Stimulated activated CD4-positive, alpha-beta T cell treated with anti-CD3 and anti-CD28 coated beads, Interleukin-1b, Interleukin-23, amount 100 ng/mL, for 24 hours (primary cell): ENCODE measurements around the gene DAB2.

Experiments
- DNase-seq, 4 experiments: peaks; one replicate each; pipeline ENCODE4 v3.0.0-alpha.2; 2020; ENCODE audit warnings: low read depth in 4 of 4, low spot score in 1 of 4

The DAB2 gene

GRCh38 chr5:39448506-39449128, 23.8 kb upstream of the DAB2 start:
- no peak for DNase-seq

DNA sequence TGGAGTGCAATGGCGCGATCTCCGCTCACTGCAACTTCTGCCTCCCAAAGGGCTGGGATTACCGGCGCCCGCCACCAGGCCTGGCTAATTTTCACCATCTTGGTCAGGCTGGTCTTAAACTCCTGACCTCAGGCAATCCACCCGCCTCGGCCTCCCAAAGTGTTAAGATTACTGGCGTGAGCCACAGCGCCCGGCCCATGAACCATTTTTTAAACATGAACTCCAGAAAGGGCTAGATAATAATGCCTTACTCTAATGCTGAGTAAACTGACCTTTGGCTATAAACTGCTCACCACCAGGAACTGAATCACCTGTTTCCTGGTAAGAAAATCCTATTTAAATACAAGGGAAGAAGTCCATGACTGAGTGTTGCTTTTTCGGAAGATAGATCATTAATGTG, 23.2 kb upstream of the DAB2 start:
- no peak for DNase-seq

- DNase-seq = no peak
These were observed 22.3 kb upstream of the DAB2 start for GRCh38 chr5:39447059-39447458.

GRCh38 chr5:39446231-39446630, 21.5 kb upstream of the DAB2 start:
- no peak for DNase-seq

DNA sequence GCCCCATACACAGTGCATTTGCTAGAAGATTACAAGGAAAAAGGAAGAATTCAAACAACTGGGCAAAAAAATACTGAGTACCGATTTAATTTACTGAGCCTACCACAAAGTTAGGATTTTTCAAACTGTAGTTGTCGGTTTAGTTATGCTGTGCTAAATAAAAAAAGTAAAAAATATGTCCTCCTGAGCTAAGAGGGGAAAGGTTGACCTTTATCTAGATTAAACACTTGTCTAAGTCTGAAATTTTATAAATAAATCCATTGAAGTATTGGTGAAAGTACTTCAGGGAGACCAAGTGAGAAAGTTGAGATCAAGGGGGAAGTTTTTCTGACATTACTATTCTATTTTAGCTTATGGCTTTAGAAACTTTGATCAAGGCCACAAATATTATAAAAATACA, 19.1 kb upstream of the DAB2 start:
- no peak for DNase-seq

GRCh38 chr5:39442991-39443390, 18.2 kb upstream of the DAB2 start:
- no peak for DNase-seq

- DNase-seq = no peak
These were observed 17.1 kb upstream of the DAB2 start for GRCh38 chr5:39441838-39442237.

DNA sequence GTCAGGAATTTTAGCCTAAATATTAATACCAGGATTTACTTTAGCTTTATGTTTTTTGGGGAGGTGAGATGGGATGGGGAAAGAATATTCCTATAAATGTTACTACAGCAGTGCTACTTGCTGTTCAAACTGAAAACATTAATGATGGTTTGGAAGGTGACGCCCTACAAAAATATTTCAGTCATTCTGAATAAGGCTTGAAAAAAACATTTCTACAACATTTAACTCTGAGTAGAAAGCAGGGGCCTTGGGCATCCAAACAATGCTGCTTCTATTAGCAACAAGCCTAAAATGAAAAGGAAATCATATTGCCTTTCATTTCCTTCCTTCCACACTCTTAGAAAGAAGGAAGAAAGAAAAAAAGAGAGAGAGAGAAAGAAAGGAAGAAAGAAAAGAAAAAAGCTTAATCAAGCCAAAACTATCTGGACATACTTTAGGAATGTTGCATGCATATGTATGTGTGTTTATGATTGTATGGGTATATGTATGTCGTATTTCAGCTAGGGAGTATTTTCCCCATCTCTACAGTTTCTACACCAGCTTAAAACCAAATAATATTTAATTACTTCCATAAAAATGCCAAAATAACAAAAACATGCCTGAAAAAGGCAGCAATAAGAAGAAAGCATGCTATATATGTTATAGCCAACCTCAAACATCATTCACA, 16.3 kb upstream of the DAB2 start:
- DNase-seq = no peak

GRCh38 chr5:39440192-39440957, 15.6 kb upstream of the DAB2 start:
- DNase-seq = no peak

GRCh38 chr5:39439582-39440162, 14.9 kb upstream of the DAB2 start:
- DNase-seq = no peak

DNA sequence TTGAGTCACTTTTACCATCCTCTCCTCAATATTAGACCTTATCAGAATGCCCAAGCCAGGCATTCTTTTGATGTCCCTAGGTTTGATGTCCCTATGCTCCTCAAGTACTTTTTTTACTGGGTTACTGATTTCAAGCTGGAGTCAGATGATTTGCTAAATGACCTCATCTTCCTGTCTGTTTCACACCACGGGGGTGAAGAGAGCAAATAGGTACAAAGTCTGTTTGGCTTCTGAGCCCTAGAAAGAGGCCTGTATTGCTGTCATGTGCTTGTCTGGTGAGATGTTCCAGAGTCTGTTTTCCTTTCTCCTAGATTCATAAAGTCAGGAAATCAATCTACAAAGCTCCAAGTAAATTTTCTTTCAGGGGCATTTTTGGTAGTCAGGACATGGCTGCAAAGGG, 12.7 kb upstream of the DAB2 start:
- DNase-seq = no peak

GRCh38 chr5:39433848-39434247, 9.1 kb upstream of the DAB2 start:
- DNase-seq = no peak

GRCh38 chr5:39432696-39433530, 8.1 kb upstream of the DAB2 start:
- no peak for DNase-seq

- DNase-seq = no peak
These were observed 5.7 kb upstream of the DAB2 start for GRCh38 chr5:39430461-39430860.

DNA sequence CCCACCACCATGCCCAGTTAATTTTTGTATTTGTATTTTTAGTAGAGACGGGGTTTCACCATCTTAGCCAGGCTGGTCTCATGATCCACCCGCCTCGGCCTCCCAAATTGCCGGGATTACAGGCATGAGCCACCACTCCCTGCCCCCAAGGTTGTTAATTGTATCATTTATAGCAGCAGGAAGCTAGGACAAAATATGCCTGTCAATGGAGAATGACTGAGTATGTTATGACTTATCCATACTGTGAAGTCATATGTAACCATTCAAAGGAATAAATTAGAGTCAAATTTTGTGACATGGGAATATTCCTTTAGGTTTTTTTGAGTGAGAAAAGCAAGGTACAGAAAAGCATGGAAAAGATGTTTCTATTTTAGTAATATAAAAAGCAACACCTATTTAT, 3.9 kb upstream of the DAB2 start:
- no peak for DNase-seq

- no peak for DNase-seq
These were observed 2.9 kb upstream of the DAB2 start for GRCh38 chr5:39427633-39428032.

- no peak for DNase-seq
These were observed 2.4 kb upstream of the DAB2 start for GRCh38 chr5:39427229-39427628.

DNA sequence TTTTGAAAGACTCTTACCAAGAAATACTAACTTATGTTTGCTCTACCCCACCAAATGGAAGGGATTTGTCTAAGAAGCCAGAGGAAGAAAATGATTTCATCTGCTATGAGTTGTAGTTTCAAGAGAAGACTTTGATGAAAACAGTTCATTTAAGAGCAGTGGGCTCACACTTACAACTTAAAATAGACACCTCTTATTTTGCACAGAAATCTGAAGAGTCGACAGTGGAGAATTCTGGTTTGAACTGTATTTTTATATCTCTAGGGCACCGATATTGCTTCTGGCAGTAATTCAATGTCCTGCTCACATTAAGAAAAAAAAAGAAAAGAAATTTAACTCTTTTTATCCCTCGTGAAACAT, 1.9 kb upstream of the DAB2 start:
- no peak for DNase-seq

GRCh38 chr5:39426051-39426745, 1.4 kb upstream of the DAB2 start:
- DNase-seq = no peak

DNA sequence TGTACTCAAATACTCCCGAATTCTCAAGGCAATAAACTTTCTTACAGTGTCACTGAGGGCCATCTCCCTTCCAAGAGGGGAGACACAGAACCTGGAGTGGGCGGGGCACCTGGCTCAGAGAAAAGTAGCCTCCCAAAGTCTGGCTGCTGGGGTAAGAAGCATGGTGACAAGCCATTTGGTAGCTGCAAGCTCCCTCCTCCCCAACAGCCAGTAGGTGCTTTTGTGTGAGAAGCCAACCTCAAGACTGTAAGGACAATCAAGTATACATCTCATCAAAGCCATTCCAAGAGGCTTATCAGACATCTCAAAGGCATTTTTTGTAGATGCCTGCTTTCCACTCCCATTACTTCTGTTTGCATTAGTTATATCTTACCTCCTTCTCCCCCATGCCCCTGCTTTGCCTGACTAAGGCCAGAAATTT, 1.4 kb downstream of the DAB2 start:
- DNase-seq = no peak
